ENCODE results near the gene ACRBP. TPM values are rescaled to one million over a fixed set of nuclear protein-coding genes. Genes with fewer than 3 reads are reported as not detected.

Gene ACRBP
- total RNA-seq, 1 donor from 2014 or later: 5.0 TPM

- H3K9me3 Mint-ChIP-seq (ENCODE audit: low read depth): no peaks in the 10 kb centered on the region
- H3K27ac Mint-ChIP-seq: no peak overlapping the region
- H3K27me3 Mint-ChIP-seq: peaks cover 10% of the 10 kb centered on the region
- H3K4me1 Mint-ChIP-seq (ENCODE audit: low read depth): peaks cover 4% of the 10 kb centered on the region
- H3K36me3 Mint-ChIP-seq (ENCODE audit: insufficient read depth): peaks cover 41% of the 10 kb centered on the region
- no peak for DNase-seq (ENCODE audit: low spot score, unreplicated experiment)
- no peak for TF ChIP-seq CTCF (IDR thresholded peaks at IDR 0.05; ENCODE audit: unreplicated experiment)
- H3K4me3 Mint-ChIP-seq (ENCODE audit: low read depth): no peak overlapping the region
Measured at GRCh38 chr12:6650832-6651231, 3.6 kb upstream of the ACRBP start.

- peak overlapping the region; percentile 73 for H3K4me3 Mint-ChIP-seq (ENCODE audit: low read depth)
- no peaks in the 10 kb centered on the region for H3K9me3 Mint-ChIP-seq (ENCODE audit: low read depth)
- TF ChIP-seq CTCF (IDR thresholded peaks at IDR 0.05; ENCODE audit: unreplicated experiment): no peak
- no peak for DNase-seq (ENCODE audit: low spot score, unreplicated experiment)
- peaks cover 21% of the 10 kb centered on the region for H3K36me3 Mint-ChIP-seq (ENCODE audit: insufficient read depth)
- no peak overlapping the region for H3K27ac Mint-ChIP-seq
- peaks cover 34% of the 10 kb centered on the region for H3K27me3 Mint-ChIP-seq
- peaks cover 5% of the 10 kb centered on the region for H3K4me1 Mint-ChIP-seq (ENCODE audit: low read depth)
Measured at GRCh38 chr12:6646276-6647082, 753 bp downstream of the ACRBP start.

GRCh38 chr12:6644903-6645302 is 2.3 kb downstream of the ACRBP start:
- no peak overlapping the region for H3K27ac Mint-ChIP-seq
- H3K9me3 Mint-ChIP-seq (ENCODE audit: low read depth): no peaks in the 10 kb centered on the region
- no peak for DNase-seq (ENCODE audit: low spot score, unreplicated experiment)
- H3K4me1 Mint-ChIP-seq (ENCODE audit: low read depth): peaks cover 5% of the 10 kb centered on the region
- peak; percentile 12 for TF ChIP-seq CTCF (IDR thresholded peaks at IDR 0.05; ENCODE audit: unreplicated experiment)
- H3K4me3 Mint-ChIP-seq (ENCODE audit: low read depth): no peak overlapping the region
- peaks cover 45% of the 10 kb centered on the region for H3K27me3 Mint-ChIP-seq
- H3K36me3 Mint-ChIP-seq (ENCODE audit: insufficient read depth): peaks cover 16% of the 10 kb centered on the region

- TF ChIP-seq CTCF (IDR thresholded peaks at IDR 0.05; ENCODE audit: unreplicated experiment): no peak
- Mint-ChIP-seq H3K9me3 (ENCODE audit: low read depth) (no peaks in the 10 kb centered on the region), H3K36me3 (ENCODE audit: insufficient read depth) (peaks cover 16% of the 10 kb centered on the region), H3K4me1 (ENCODE audit: low read depth) (peaks cover 5% of the 10 kb centered on the region), H3K27ac (no peak overlapping the region), H3K4me3 (ENCODE audit: low read depth) (no peak overlapping the region), H3K27me3 (peaks cover 47% of the 10 kb centered on the region)
- no peak for DNase-seq (ENCODE audit: low spot score, unreplicated experiment)
Measured at GRCh38 chr12:6644257-6644596, 3.0 kb downstream of the ACRBP start.

GRCh38 chr12:6643569-6644256 is 3.5 kb downstream of the ACRBP start:
- DNase-seq (ENCODE audit: low spot score, unreplicated experiment): no peak
- Mint-ChIP-seq H3K4me1 (ENCODE audit: low read depth) (peaks cover 5% of the 10 kb centered on the region), H3K9me3 (ENCODE audit: low read depth) (no peaks in the 10 kb centered on the region), H3K27me3 (peaks cover 52% of the 10 kb centered on the region), H3K36me3 (ENCODE audit: insufficient read depth) (peaks cover 16% of the 10 kb centered on the region), H3K27ac (no peak overlapping the region), H3K4me3 (ENCODE audit: low read depth) (no peak overlapping the region)
- no peak for TF ChIP-seq CTCF (IDR thresholded peaks at IDR 0.05; ENCODE audit: unreplicated experiment)

Measured in progenitor cell of endocrine pancreas (in vitro differentiated cells).